GM19099 (cell line): ENCODE measurements around the gene GPR107.

Source experiments
- POLR2A ChIP-seq: IDR thresholded peaks from 3 replicates; pipeline ENCODE4 v1.6.1; 2011; ENCODE audit warnings: low read depth; ENCODE audit not compliant: insufficient read length; ENCODE audit errors: extremely low read depth

Gene GPR107

GRCh38 chr9:130185017-130185416, 131.3 kb downstream of the GPR107 start:
- no peak for TF ChIP-seq POLR2A

DNA sequence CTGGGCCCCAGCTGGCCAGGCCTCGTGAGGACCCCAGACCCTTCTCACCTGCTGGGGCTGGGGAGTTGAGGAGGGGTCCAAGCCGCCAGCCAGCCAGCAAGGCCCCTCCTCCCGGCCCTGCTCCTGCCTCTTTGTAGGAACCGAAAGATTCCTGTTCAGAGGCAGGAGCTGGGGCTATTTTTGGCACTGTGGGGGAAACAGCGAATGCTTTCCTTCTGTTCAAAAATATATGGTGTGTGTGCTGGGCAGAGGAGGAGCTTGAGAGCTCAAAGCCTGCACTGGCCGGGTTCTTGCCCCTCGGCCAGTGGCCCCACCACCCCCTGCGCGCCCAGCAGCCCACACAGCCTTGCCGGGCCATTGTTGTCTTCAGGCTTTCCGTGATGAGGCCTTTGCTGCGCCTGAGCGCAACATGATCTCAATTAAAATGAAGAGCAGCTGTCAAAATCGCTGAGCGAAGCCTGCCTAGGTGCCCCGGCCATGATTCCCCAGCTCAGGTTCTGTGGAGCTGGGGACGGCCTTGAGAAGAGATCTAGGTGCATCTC, 131.9 kb downstream of the GPR107 start:
- TF ChIP-seq POLR2A = no peak

- TF ChIP-seq POLR2A = no peak
These were observed 132.3 kb downstream of the GPR107 start for GRCh38 chr9:130186051-130186450.

DNA sequence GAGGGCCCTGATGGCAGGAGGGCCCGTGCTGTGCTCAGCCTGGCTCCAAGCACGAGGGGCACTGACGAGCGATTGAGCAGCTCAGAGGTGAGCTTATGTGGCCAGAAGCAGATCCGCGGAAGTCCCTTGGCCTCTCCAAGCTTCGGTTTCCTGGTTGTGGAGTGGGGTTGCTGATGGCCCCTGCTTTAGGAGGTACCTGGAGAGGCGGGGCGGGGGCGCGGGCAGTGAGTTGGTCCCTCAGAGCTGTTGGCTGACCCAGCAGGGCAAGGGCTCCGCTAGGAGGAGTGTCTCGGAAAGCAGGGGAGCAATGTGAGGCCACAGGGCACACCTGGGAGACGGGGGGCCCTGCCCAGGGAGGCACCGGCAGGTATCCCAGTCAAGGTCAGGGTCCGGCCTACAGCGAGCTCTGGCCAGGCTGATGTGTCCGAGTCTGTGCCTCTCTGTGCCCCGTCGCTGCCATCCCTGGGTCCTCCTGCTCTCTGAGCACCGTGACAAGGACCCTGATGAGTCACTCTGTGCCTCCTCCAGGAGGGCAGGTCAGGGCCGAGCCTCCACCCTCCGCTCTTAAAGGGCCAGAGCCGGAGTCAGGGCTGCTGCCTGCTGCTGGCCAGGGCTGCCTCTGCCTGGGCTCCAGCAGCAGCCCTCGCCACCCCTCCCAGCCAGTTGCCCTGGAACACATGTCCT, 133.3 kb downstream of the GPR107 start:
- TF ChIP-seq POLR2A = no peak

GRCh38 chr9:130187523-130187846, 133.8 kb downstream of the GPR107 start:
- TF ChIP-seq POLR2A = no peak

- no peak for TF ChIP-seq POLR2A
These were observed 135.3 kb downstream of the GPR107 start for GRCh38 chr9:130188860-130189481.
